ENCODE data around the gene FBXW11. TPM values are rescaled to one million over a fixed set of nuclear protein-coding genes. Genes with fewer than 3 reads are reported as not detected.

FBXW11 gene
- total RNA-seq, 1 donor from 2014 or later, result 71.6 TPM

DNA sequence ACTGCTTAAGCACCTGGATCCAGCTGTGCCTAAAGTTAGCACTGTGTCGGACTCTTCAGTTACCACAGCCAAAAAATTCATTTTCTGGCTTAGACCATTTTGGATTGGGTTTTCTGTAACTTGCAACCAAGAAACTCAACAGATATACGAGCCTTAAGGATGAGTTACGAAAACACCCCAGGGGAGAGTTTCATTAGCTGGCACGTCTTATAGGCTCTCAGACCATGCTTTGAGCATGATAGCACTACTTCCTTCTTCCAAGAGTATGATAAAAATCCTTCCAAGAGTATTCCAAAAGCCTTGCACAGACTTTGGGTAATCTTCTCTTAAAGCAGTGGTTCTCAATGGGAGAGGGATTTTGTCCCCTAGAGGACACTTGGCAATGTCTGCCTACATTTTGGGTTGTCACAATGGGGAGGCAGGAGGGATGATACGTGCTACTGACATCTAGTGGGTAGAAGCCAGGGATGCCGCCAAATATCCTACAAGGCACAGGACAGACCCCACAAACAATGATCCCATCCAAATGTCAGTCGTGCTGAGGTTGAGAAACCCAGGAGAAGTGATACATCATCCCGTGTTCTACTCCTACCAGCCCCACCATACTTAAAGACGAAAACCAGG lies 156.0 kb downstream of the FBXW11 start:
- no peaks in the 10 kb centered on the region for H3K36me3 ChIP-seq (ENCODE audit: control insufficient read depth, insufficient read depth, low read length)
- H3K27me3 ChIP-seq (ENCODE audit: control insufficient read depth, insufficient read depth, low read length), result no peaks in the 10 kb centered on the region
- DNase-seq (ENCODE audit: low read depth) (peak; percentile 16), FAIRE-seq (peak; percentile 79)
- peak; percentile 27 for TF ChIP-seq CTCF (IDR thresholded peaks at IDR 0.05; ENCODE audit: insufficient read depth, low read length, severe bottlenecking)
- no peak overlapping the region for H3K4me3 ChIP-seq (ENCODE audit: low read depth, low read length)

GRCh38 chr5:171849585-171850323 lies 156.7 kb downstream of the FBXW11 start:
- DNase-seq (ENCODE audit: low read depth), result no peak
- FAIRE-seq, result no peak
- no peaks in the 10 kb centered on the region for H3K36me3 ChIP-seq (ENCODE audit: control insufficient read depth, insufficient read depth, low read length)
- TF ChIP-seq CTCF (IDR thresholded peaks at IDR 0.05; ENCODE audit: insufficient read depth, low read length, severe bottlenecking), result no peak
- no peaks in the 10 kb centered on the region for H3K27me3 ChIP-seq (ENCODE audit: control insufficient read depth, insufficient read depth, low read length)
- no peak overlapping the region for H3K4me3 ChIP-seq (ENCODE audit: low read depth, low read length)

DNA sequence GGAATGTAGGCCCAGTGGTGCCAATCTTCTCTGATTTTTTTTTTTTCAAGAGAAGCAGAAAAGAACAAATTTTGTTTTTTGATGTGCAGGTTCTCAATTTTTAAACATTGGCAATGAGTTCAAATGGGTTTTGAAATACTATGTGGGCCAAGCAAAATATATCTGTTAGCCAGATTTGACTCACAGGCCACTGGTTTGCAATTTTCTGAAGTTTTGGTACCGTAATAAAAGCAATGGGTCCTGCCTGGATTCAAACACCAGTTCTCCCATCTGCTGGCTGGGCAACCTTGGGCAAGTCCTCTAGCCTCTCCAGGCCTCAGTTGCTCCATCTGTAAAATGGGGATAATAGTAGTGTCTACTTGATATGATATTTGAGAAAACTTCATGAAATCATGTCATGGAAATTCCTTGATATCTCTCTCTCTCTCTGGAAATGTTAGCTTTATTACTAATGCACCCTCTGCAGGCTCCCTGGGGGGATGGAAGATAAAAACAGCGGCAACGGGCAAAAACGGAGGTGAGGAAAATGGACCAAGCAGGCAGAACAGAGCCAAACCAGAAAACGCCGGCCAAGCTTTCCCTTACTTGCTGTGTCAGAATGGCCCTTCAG lies 157.4 kb downstream of the FBXW11 start:
- H3K36me3 ChIP-seq (ENCODE audit: control insufficient read depth, insufficient read depth, low read length), result no peaks in the 10 kb centered on the region
- H3K27me3 ChIP-seq (ENCODE audit: control insufficient read depth, insufficient read depth, low read length), result no peaks in the 10 kb centered on the region
- FAIRE-seq (no peak), DNase-seq (ENCODE audit: low read depth) (no peak)
- TF ChIP-seq CTCF (IDR thresholded peaks at IDR 0.05; ENCODE audit: insufficient read depth, low read length, severe bottlenecking), result no peak
- H3K4me3 ChIP-seq (ENCODE audit: low read depth, low read length), result no peak overlapping the region

- no peak overlapping the region for H3K4me3 ChIP-seq (ENCODE audit: low read depth, low read length)
- no peak for FAIRE-seq
- TF ChIP-seq CTCF (IDR thresholded peaks at IDR 0.05; ENCODE audit: insufficient read depth, low read length, severe bottlenecking), result no peak
- no peak for DNase-seq (ENCODE audit: low read depth)
- H3K36me3 ChIP-seq (ENCODE audit: control insufficient read depth, insufficient read depth, low read length), result no peaks in the 10 kb centered on the region
- no peaks in the 10 kb centered on the region for H3K27me3 ChIP-seq (ENCODE audit: control insufficient read depth, insufficient read depth, low read length)
These were observed 158.0 kb downstream of the FBXW11 start for GRCh38 chr5:171848486-171848885.

GRCh38 chr5:171848006-171848405 lies 158.4 kb downstream of the FBXW11 start:
- Histone ChIP-seq H3K4me3 (ENCODE audit: low read depth, low read length) (no peak overlapping the region), H3K36me3 (ENCODE audit: control insufficient read depth, insufficient read depth, low read length) (no peaks in the 10 kb centered on the region), H3K27me3 (ENCODE audit: control insufficient read depth, insufficient read depth, low read length) (no peaks in the 10 kb centered on the region)
- no peak for FAIRE-seq
- no peak for DNase-seq (ENCODE audit: low read depth)
- TF ChIP-seq CTCF (IDR thresholded peaks at IDR 0.05; ENCODE audit: insufficient read depth, low read length, severe bottlenecking), result no peak
